HG03095 (cell line): ENCODE data around the gene MYO18B.

Experiments used
- ATAC-seq: cut with Tn5 transposase; IDR thresholded peaks from one replicate; pipeline ENCODE4 v1.9.1; 2021; ENCODE audit warnings: moderate library complexity; ENCODE audit not compliant: unreplicated experiment

Gene MYO18B

DNA sequence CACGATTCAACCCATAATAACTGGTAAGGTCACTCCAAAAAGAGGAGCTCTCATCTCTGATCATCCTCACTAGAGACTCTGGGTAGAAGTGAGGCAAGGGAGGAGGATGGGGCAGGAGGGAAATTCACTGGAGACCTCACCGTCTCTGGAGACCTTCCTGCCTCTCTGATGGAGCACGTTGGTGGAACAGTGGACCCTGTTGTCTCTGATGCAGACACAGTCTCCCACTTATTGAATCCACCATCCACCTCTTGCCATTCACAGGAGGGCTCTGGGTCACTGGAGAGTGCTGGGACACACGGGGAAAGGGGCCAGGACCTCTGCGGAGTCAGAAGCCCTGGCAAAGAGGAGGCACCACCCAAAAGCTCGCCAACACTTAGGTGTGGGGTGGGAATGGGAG lies 289.7 kb downstream of the MYO18B start:
- ATAC-seq: no peak

DNA sequence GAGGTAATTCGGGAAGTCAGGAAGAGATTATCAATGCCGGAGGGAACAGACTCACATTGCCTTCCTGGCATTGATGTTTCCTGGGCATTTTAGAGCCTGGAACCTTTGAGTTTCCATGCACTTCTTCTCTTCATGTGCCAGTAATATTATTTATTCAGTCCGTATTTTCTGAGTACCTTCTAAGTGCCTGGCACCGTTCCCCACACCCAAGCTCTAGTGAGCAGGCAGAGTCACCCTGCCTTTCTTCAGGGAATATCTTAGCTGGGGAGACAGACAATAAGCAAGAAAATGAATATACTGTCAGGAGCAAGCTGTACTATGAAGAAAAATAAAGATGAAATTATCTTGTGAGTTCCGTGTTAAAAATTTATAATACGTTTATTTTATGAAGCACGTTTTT lies 291.1 kb downstream of the MYO18B start:
- ATAC-seq: no peak

DNA sequence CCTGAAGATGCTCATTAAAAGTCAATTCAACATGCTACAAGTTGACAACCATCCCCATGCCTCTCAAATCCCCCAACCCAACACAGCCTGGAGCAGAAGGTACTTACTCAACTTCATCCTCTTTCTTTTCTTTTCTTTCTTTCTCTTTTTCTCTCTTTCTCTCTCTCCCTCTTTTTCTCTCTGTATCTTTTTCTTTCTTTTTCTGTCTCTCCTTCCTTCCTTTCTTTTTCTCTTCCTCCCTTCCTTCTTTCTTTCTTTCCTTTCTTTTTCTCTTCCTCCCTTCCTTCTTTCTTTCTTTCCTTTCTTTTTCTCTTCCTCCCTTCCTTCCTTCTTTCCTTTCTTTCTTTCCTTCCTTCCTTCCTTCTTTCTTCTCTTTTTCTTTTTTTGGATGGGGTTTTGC lies 291.6 kb downstream of the MYO18B start:
- ATAC-seq: no peak

DNA sequence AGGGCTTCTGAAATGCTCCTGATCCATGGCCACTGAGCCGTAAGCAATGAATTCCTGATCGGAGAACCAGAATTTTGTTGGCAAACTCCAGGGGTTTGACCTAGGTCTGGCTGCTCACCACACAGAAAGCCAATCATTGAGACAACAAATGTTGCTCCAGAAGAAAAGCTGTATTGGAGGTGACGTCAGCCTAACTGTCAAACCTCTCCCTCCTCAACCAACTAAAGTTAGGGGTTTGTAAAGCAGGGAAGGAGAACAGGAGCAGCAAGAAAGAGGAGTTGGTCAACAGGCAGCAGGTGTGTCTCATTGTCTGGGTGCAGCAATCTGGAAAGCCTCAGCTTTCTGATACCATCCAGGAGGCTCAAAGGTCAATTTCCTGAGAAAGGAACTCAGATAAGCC lies 293.5 kb downstream of the MYO18B start:
- no peak for ATAC-seq

DNA sequence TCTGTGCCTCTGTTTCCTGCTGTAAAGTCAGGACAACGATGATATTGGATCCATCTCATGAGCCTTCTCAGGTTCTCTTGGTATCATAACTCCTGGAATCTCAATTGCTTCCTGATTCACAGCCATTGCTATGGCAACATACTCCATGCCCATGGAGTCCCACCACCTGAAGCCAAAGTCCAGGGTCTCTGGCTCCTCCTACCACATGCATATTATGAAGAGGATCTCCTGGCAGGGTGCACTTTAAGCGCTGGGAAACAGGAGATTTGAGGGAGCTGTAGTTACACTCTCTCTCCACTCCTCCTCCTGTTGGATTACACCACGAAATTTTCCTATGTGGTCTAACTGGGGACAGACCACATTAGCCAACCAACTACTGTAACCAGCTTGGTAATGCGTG lies 296.4 kb downstream of the MYO18B start:
- no peak for ATAC-seq

DNA sequence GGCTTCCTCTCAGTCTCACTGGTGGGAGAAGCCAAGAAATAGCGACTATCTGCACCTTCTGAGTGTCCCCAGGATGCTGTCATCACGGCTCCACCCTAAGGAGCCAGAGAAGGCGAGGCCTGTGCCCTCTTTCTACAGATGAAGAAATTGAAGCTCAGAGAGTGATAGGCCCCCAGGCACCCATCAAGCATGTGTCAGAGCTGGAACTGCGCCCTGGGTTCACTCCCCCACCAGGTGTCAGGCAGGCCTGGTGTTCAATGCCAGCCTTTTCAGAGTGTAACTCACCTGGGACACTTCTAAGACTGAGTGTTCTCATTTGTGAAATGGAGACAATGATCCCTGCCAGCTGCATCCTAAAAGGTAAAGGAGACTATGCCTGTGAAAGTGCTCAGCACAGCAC lies 299.9 kb downstream of the MYO18B start:
- no peak for ATAC-seq

DNA sequence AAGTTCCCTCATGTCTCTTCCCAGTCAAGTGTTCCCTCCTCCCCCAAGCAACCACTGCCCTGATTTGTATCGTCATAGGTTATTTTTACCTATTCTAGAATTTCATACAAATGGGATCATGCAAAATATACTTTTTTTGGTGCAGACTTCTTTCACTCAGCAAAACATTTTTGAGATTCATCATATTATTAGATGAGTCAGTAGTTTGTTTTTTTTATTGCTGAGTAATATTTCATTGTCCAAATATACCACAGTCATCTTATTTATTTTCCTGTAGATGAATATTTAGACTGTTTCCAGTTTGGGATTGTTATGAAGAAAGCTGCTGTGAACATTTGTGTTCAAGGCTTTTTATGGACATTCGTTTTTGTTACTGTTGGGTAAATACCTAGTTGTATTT lies 301.0 kb downstream of the MYO18B start:
- ATAC-seq: no peak

DNA sequence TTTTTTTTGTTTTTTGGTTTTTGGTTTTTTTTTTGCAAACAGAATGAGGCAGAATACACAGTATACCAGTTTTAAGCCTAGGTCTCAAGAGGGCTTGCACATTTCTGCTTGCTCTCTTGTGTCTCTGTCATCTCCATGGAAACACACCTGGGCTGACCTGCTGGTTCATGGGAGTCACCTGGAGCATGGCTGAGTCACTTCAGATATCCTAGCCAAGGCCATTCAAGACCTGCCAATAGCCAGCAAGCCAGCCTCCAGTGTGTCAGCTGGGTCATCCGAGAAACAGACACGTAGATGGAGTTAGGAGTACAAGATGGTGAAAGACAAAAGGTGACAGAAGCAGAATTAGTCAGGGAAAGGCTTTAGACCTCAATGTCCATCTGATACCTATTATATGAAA lies 303.1 kb downstream of the MYO18B start:
- no peak for ATAC-seq

DNA sequence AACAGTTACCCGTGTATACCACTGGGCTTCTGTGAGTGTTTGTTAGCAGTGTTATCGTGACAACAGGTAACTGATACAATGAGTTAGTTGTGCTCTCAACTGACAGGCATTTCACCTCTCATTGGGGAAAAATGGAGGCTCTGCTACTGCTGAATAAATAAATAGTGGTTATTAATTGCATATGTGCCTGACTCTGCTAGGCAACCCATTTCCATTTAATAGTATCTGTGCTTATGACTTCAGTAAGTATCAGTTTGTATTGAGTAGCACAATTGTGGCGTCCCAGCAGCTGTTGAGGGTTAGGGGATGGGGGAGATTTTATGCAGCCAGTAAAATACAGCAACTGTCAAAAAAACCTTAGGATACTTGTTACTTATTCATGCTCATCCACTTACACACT lies 303.9 kb downstream of the MYO18B start:
- no peak for ATAC-seq

DNA sequence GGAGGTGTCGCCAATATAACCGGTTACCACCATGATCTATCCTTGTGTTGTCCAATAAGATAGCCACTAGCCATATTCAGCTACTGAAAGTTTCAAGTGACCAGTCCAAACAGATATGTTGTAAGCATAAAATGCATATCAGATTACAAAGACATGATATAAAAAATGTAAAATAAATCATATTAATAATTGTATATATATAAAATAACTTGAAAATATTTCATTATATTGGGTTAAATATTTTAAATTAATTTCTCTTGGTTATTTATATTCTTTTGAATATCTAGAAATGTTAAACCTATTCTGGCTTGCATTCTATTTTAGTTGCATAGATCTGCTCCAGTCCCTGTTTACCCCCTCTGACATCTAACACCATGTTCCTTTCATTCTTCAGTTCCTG lies 305.5 kb downstream of the MYO18B start:
- no peak for ATAC-seq

DNA sequence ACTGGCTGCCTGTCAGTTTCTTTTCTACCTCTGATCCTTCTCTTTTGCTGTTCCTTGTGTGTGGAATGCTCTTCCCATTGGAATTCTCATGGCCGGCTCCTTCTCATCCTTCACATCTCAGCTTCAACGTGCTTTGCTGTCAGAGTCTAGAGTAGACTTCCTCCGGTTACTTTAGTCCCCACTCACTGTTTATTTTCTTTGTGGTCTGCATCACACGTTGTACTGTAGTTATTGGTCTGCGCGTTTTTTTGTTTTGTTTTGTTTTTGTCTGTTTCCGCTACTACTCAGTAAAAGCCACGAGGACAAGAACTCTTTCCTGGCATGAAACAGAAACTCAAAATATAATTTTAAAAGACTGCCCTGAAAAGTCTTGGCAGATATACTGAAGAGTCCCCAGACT lies 305.9 kb downstream of the MYO18B start:
- no peak for ATAC-seq

DNA sequence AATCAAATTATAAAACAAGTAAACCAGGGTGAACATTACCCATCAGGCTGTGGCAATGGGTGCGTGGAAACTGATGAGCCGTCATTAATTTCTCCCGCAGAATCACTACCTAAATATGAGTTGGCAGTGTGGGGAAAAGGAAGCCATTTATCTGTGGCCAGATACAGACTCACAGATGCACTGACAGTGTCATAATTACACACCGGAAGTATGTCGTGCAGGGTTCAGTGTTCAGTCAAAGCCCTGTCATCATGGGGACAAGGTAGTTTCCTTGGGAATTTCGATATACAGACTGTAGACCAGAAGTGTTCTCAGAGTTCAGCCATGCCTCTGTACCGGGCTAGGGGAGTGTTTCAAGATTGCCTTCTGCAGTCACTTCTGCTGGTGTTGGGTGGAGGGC lies 308.1 kb downstream of the MYO18B start:
- no peak for ATAC-seq

DNA sequence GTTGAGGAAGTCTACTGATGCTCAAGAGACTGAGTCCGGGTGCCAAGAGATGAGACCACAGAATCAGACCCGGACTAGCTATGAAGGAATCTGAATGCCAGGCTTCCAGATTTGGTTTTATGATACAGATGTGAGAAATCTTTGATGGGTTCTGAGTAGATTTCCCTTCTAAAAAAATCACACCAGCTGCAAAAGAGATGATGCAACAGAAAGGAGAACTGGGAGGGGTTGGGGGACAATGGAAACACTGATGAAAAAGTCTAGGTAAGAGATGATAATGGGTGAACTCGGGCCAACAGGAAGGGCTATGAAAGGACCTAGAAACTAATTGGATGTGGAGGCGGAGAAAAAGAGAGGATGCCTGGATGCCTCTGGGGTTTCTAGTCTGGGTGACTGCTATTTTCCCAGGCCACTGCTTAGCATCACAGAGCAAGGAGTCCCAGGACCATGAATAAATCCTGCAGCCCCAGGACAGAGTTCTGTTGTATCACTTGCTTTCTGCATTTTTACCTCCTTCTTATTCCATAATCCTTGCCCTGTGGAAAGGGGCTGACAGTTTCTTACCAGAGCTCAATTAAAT lies 311.8 kb downstream of the MYO18B start:
- no peak for ATAC-seq

DNA sequence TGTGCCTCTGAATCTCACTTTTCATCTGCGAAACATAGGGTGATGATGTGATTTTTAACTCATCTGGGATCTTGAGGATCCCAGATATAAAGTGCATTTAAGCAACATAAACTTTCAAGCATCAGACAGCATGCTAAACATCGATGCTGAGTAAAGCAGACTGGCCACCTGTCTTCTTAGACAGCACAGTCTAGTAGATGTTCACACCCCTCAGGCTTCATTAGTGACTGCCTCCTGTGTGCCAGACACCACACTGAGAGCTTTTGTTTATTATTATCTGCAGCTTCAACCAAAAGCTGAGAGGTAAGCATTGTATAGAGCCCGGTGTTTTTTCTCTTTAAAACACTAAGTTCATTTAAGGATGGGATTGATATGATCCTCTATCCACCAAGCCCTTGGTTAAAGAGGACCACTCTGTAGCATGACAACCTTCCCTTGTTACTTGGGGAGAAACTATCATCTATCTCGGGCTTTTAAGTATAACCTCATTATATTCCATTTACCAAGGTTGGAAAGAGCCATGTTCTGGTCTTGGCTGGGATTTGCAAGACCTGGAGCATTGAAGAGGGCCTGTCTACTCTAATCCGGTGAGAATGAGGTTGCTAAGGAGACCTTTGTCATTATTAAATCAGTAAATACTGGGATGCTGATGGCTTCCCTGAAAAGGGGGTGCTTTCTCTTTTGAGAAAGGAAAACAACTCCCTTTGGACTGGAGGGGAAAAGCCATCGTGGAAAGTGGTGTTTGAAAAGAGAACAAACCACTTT lies 313.0 kb downstream of the MYO18B start:
- no peak for ATAC-seq

DNA sequence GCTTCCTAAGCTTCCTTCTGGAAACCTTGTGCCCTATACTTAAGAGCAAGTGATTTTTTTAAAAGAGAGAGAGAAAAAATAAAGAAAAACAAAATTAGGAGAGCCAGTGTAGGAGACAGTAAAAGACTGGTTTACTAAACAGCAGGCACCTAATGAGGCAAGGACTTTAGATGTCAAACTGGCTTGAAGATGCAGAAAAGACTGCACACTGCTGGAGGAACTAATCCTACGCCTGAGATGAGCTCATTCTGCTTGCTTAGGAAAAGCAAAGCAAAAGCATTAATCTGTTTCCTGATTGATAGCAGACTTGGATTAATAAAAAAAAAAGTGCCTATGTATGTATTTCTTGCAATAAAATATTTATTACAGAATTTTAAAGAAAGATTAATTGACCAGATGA lies 313.7 kb downstream of the MYO18B start:
- no peak for ATAC-seq

DNA sequence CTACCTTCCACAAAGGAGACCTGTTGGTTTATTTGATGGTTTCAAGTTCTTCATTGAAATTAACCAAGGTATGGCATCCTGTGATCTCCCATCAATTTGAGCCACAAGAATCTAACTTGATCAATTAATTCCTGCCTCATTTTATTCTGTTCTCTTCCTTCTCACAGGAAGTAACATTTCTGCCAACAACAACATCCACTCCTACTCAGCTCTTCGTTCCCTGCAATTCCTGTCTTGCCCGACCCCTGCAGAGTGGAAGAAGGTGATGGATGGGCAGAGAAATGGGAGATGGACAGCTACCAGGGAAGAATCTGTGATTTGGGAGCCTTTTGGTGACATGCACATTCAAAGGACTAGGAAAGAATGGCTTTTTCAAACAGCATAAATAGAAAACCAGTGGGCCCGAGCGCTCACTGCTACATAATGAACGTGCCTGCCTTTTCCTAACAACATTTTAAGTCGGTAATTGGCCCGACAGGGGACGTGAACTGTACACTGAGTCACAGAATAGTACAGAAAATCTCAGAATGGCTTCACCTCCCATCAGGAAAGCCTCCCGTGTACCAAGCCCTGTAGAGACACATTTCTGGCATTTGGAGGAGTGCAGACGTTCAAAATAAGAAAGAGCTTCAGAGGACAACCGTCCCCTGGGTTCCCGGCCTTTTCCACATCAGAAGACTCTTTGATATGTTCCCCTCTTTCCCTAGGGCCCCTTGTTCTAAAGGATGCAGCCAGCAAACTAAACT lies 314.6 kb downstream of the MYO18B start:
- ATAC-seq: no peak

DNA sequence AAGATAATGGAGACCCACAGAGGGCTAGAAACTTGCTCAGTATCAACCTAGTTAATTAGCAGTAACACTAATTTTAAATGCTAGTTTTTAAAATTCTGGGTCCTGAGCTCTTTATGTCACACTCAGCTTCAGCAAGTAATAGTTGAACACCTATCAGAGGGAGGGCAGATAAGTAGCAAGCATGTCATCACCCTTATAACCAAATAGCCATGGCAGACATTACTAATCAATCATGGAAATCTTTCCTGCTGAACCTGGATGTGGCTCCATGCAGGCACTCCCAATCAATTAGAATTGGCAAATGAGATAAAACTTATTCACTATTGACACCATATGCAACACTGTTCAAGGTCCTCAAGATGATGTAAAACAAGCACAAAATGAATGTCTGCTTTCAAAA lies 315.7 kb downstream of the MYO18B start:
- no peak for ATAC-seq

DNA sequence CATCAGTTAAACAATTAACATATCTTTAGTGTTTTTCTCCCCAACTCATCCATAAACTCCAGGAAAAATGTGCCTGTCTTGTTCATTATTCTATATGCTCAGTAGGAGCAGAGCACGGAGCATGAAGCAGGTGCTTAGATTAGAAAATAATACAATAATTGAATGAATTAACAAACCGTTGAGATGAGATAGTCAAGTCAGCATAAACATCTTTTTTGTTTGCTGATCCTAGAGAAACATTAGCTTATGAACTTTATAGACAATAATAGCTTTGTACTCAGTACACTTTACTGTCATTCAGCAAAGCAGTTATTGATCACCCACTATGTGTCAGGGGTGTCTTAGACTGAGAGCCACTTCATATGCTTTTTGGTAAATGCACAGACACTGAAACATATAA lies 322.1 kb downstream of the MYO18B start:
- ATAC-seq: no peak

DNA sequence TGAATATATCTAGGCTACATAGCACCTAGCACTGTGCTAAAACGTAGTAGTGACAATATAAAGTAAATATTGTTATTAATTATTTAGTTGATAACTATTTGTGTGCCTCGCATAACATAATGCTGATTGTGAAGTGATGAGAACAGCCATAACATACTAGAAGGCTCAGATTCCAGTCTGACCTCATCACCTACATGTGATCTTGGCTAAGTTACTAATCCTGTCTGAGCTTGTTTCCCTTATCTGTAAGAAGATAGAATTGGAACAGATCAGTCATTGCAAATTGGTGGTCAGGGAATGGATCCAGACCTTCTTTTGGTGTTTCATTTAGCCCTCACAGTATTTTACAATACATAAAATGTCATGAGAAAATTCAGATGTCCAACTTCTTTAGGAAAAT lies 323.9 kb downstream of the MYO18B start:
- ATAC-seq: no peak

DNA sequence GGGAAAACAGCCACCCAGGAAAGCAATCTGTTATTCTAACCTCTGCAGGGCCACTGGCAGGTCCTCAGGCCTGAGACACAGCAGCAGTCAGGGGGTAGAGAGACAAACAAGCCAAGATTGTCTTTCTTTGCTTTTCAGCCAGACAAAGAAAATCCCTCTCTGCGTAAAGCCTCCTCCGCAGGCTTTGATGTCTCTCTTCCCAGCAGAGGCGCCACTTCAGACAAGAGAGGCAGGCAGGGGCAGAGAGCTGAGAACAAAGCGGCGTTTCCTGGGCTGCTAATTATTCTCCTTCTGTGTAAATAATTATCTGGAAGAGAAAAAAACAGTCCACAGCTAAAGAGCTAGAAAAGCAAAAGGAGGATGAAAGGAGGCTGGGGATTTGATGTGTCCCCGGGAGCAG lies 324.5 kb downstream of the MYO18B start:
- ATAC-seq: no peak

DNA sequence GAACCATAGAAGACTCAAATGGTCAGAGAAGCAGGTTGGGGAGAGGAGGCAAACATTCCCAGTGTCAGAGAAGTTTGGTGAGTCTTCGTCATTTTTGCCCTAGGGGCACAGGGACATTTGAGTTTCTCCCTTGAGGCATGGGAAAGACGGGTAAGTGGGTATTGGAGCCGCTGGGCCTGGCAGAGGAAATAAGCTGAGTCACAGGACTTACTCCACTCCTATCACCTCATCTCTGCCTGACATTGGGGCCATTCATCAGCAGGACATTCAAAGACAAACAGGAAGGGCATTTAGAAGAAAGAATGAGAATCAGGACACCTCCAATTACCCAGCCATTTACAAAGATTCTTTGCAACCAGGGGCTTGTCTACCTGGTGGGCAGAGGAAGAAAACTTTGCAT lies 326.6 kb downstream of the MYO18B start:
- no peak for ATAC-seq

DNA sequence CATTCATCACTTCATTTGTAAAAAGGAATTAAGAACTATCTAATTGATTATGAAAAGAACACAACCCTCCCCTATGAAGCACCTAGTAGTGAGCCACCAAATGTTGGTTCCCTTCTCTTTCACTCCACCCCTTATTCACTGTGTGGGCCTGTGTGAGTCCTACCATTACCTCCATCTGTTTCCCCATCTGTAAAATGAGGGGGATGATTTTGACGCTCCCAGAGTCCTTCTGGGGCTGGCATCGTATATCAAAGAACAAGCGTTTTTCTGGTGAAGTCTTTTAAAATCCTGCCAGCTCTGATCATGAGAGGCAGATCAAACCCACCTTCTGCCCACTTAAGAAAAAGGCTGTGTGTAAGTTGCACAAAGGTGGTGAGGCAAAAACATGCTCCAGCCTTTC lies 330.6 kb downstream of the MYO18B start:
- ATAC-seq: no peak
